OCI-LY1 (cell line): Measurements from ENCODE around the gene TCF19.

Experiments
- H2AFZ ChIP-seq: fragments of 200-600 bp; sonication (generic), shearing (Covaris generic); 2 replicates; pipeline ENCODE4 v1.6.0; 2014; ENCODE audit warnings: antibody characterized with exemption, mild to moderate bottlenecking, low read length
- H3F3A ChIP-seq: fragments of 200-600 bp; sonication (generic), shearing (Covaris generic); 2 replicates; pipeline ENCODE4 v1.6.0; 2014; ENCODE audit warnings: mild to moderate bottlenecking, antibody characterized with exemption, low read length, moderate library complexity; ENCODE audit not compliant: insufficient read depth
- H3K27ac ChIP-seq: fragments of 200-600 bp; sonication (generic); 2 replicates; pipeline ENCODE4 v1.5.1; 2014; ENCODE audit warnings: low read length, mixed run types, mild to moderate bottlenecking, low read depth; ENCODE audit not compliant: poor library complexity, severe bottlenecking
- H3K27me3 ChIP-seq: fragments of 200-600 bp; sonication (generic); 2 replicates; pipeline ENCODE4 v1.6.0; 2014; ENCODE audit warnings: antibody characterized with exemption, mild to moderate bottlenecking, low read length, moderate library complexity; ENCODE audit not compliant: insufficient read depth
- H3K36me3 ChIP-seq: fragments of 200-600 bp; sonication (generic); 2 replicates; pipeline ENCODE4 v1.6.1; 2014; ENCODE audit warnings: mild to moderate bottlenecking, antibody characterized with exemption, low read length, moderate library complexity, mixed read lengths; ENCODE audit not compliant: insufficient read depth
- H3K4me1 ChIP-seq: fragments of 200-600 bp; sonication (generic); 2 replicates; pipeline ENCODE4 v1.5.1; 2014; ENCODE audit warnings: mild to moderate bottlenecking, low read length, moderate library complexity; ENCODE audit not compliant: insufficient read depth, severe bottlenecking
- H3K4me2 ChIP-seq: fragments of 200-600 bp; sonication (generic), shearing (Covaris generic); 2 replicates; pipeline ENCODE4 v1.6.1; 2014; ENCODE audit warnings: low read length
- H3K4me3 ChIP-seq: fragments of 200-600 bp; sonication (generic); 2 replicates; pipeline ENCODE4 v1.5.1; 2014; ENCODE audit warnings: low read length, low read depth, mild to moderate bottlenecking, mixed read lengths; ENCODE audit not compliant: poor library complexity, severe bottlenecking
- H3K79me2 ChIP-seq: fragments of 200-600 bp; shearing (Covaris generic); 2 replicates; pipeline ENCODE4 v1.6.1; 2016; ENCODE audit warnings: mixed run types, low read length, mixed read lengths; ENCODE audit not compliant: insufficient read depth
- H3K9ac ChIP-seq: fragments of 200-600 bp; sonication (generic), shearing (Covaris generic); 2 replicates; pipeline ENCODE4 v1.6.1; 2014; ENCODE audit warnings: mild to moderate bottlenecking, low read length, mixed read lengths
- H3K9me2 ChIP-seq: fragments of 200-600 bp; sonication (generic), shearing (Covaris generic); 2 replicates; pipeline ENCODE4 v1.6.1; 2014; ENCODE audit warnings: low read depth, mild to moderate bottlenecking, low read length, mixed read lengths
- H3K9me3 ChIP-seq: fragments of 200-600 bp; shearing (Covaris generic); 2 replicates; pipeline ENCODE4 v1.6.1; 2014; ENCODE audit warnings: low read length, mixed read lengths
- H4K20me1 ChIP-seq: fragments of 200-600 bp; sonication (generic), shearing (Covaris generic); 2 replicates; pipeline ENCODE4 v1.6.0; 2016; ENCODE audit warnings: mild to moderate bottlenecking, low read length; ENCODE audit not compliant: insufficient read depth
- CTCF ChIP-seq: fragments of 200-600 bp; sonication (generic), shearing (Covaris generic); IDR thresholded peaks from 2 replicates; pipeline ENCODE4 v1.5.1; 2017; ENCODE audit warnings: mild to moderate bottlenecking, antibody characterized with exemption, low read length, moderate library complexity, mixed read lengths
- EZH2 ChIP-seq: fragments of 200-600 bp; sonication (generic), shearing (Covaris generic); IDR thresholded peaks from 2 replicates; pipeline ENCODE4 v1.8.0; 2017; ENCODE audit warnings: borderline replicate concordance, mixed run types, mild to moderate bottlenecking, antibody characterized with exemption, low read length, moderate library complexity, mixed read lengths

Gene TCF19

GRCh38 chr6:31158140-31158862, at the start of gene TCF19:
TSS of gene TCF19 (plus strand) at chr6:31158589. CDS start at chr6:31159470, 881 bp downstream.
- Histone ChIP-seq H3K9me3 (no peaks in the 10 kb centered on the region), H3K4me1 (peaks cover 50% of the 10 kb centered on the region), H3K79me2 (peaks cover 6% of the 10 kb centered on the region; the same call in 1 of the 2 replicates), H3K36me3 (peaks cover 51% of the 10 kb centered on the region), H3K4me3 (peak within 1 kb of the TSS; percentile 82), H4K20me1 (no peaks in the 10 kb centered on the region), H3F3A (no peaks in the 10 kb centered on the region), H3K9me2 (no peaks in the 10 kb centered on the region), H3K4me2 (peak within 1 kb of the TSS; percentile 94), H3K27ac (peak within 1 kb of the TSS; percentile 70), H2AFZ (no peak within 1 kb of the TSS), H3K9ac (peak within 1 kb of the TSS; percentile 89), H3K27me3 (no peaks in the 10 kb centered on the region)
- TF ChIP-seq EZH2 (no peak), CTCF (no peak)

- no peak overlapping the region for H3K4me3 ChIP-seq
- no peaks in the 10 kb centered on the region for H3K9me3 ChIP-seq
- H3K36me3 ChIP-seq = no peaks in the 10 kb centered on the region
- H3K9ac ChIP-seq = no peak overlapping the region
- no peak overlapping the region for H3K4me2 ChIP-seq
- no peaks in the 10 kb centered on the region for H3K9me2 ChIP-seq
- no peak for TF ChIP-seq CTCF
- TF ChIP-seq EZH2 = no peak
- H3K4me1 ChIP-seq = no peaks in the 10 kb centered on the region
- H3K79me2 ChIP-seq = no peaks in the 10 kb centered on the region
- no peaks in the 10 kb centered on the region for H3F3A ChIP-seq
- no peak overlapping the region for H2AFZ ChIP-seq
- H4K20me1 ChIP-seq = no peaks in the 10 kb centered on the region
- H3K27ac ChIP-seq = no peak overlapping the region
- H3K27me3 ChIP-seq = no peaks in the 10 kb centered on the region
These were observed 47.4 kb upstream of the TCF19 start for GRCh38 chr6:31110825-31111582.

DNA sequence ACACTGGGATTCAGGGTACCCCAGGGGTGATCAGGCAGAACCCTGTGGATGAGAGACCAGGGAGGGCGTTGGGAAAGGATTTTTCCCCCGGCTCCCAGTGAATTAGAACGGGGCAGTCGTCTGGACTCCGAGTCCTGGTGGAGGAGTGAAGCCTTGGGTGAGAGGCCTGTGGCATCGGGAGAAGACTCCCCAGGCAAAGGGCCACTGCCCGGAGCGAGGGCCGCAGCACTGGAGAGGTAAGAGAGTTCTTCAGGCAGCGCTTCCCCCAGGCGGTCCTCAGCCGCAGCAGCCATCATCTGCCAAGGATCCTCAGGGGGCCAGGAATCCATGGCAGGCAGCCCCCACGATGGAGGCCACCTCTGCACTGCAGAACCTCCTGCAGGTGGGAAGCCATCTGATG, 46.7 kb upstream of the TCF19 start:
- Histone ChIP-seq H2AFZ (no peak overlapping the region), H3F3A (no peaks in the 10 kb centered on the region), H3K9ac (no peak overlapping the region), H3K79me2 (no peaks in the 10 kb centered on the region), H3K4me2 (no peak overlapping the region), H3K9me3 (no peaks in the 10 kb centered on the region), H3K4me1 (no peaks in the 10 kb centered on the region), H3K36me3 (no peaks in the 10 kb centered on the region), H4K20me1 (no peaks in the 10 kb centered on the region), H3K9me2 (no peaks in the 10 kb centered on the region), H3K27ac (no peak overlapping the region), H3K27me3 (peaks cover 3% of the 10 kb centered on the region; the same call in 1 of the 2 replicates), H3K4me3 (no peak overlapping the region)
- TF ChIP-seq EZH2 (no peak), CTCF (no peak)
